Common myeloid progenitor, CD34-positive (primary cell): ENCODE data around the gene KCNK2.

ENCODE experiments used
- CTCF ChIA-PET: fragments of 350-600 bp; sonication (Branson Sonifier 250); formaldehyde crosslinking; loops from one replicate; lab custom pipeline; 2021; ENCODE audit warnings: antibody characterized with exemption; lab: Charles Lee
- POLR2A ChIA-PET: fragments of 350-600 bp; sonication (Branson Sonifier 250); formaldehyde crosslinking; loops from one replicate; lab custom pipeline; 2021; ENCODE audit warnings: antibody characterized with exemption; lab: Charles Lee
- DNase-seq, 3 donors: peaks; one replicate each; pipeline versions ENCODE4 v3.0.0 to v3.0.0-alpha.2; 2013
- H3K27ac ChIP-seq, 2 experiments: 1 replicate in 1 of 2; 2 replicates in 1 of 2; pipeline ENCODE4 v1.7.0; 2013; ENCODE audit warnings: inconsistent platforms in 2 of 2, low read length in 2 of 2, mild to moderate bottlenecking in 2 of 2, low read depth in 1 of 2, moderate library complexity in 1 of 2; ENCODE audit not compliant: severe bottlenecking in 2 of 2, insufficient read depth in 1 of 2, poor library complexity in 1 of 2
- H3K27me3 ChIP-seq, 5 experiments: replicated peaks in 2 of 5; 1 replicate in 3 of 5; 2 replicates in 2 of 5; pipeline versions ENCODE4 v1.6.1 to v1.7.0; 2013; ENCODE audit warnings: low read length in 4 of 5, mild to moderate bottlenecking in 2 of 5, moderate library complexity in 2 of 5, inconsistent platforms in 1 of 5; ENCODE audit not compliant: insufficient read depth in 5 of 5, control insufficient read depth in 4 of 5
- H3K36me3 ChIP-seq, 4 experiments: 1 replicate in 2 of 4; 2 replicates in 2 of 4; pipeline versions ENCODE4 v1.6.1 to v1.7.0; 2013; ENCODE audit warnings: low read length in 3 of 4, control low read depth in 1 of 4, mild to moderate bottlenecking in 1 of 4; ENCODE audit not compliant: control insufficient read depth in 4 of 4, insufficient read depth in 4 of 4
- H3K4me1 ChIP-seq, 4 experiments: 1 replicate in 3 of 4; 2 replicates in 1 of 4; pipeline versions ENCODE4 v1.6.1 to v1.7.1; 2013; ENCODE audit warnings: low read length in 3 of 4, mild to moderate bottlenecking in 3 of 4, control low read depth in 1 of 4, inconsistent platforms in 1 of 4, moderate library complexity in 1 of 4; ENCODE audit not compliant: control insufficient read depth in 4 of 4, insufficient read depth in 4 of 4; ENCODE audit errors: control extremely low read depth in 1 of 4
- H3K4me3 ChIP-seq, 7 experiments: 1 replicate in 4 of 7; 2 replicates in 3 of 7; pipeline versions ENCODE4 v1.5.1 to v1.7.0; 2013; ENCODE audit warnings: mild to moderate bottlenecking in 7 of 7, low read length in 6 of 7, moderate library complexity in 6 of 7, inconsistent platforms in 2 of 7, low read depth in 2 of 7, control low read depth in 1 of 7; ENCODE audit not compliant: insufficient read depth in 4 of 7, control insufficient read depth in 1 of 7; ENCODE audit errors: extremely low read depth in 1 of 7
- H3K9me3 ChIP-seq, 5 experiments: 1 replicate in 4 of 5; 2 replicates in 1 of 5; pipeline versions ENCODE4 v1.6.1 to v1.7.1; 2013; ENCODE audit warnings: low read length in 4 of 5, mild to moderate bottlenecking in 2 of 5, inconsistent platforms in 1 of 5, low read depth in 1 of 5, moderate library complexity in 1 of 5; ENCODE audit not compliant: control insufficient read depth in 4 of 5, insufficient read depth in 2 of 5; ENCODE audit errors: control extremely low read depth in 1 of 5
- WGBS: methylation state at CpG from one replicate; pipeline ENCODE4 v1.1.5; 2013; ENCODE audit not compliant: insufficient coverage; 5-methylcytosine and 5-hydroxymethylcytosine counted together

KCNK2 gene

DNA sequence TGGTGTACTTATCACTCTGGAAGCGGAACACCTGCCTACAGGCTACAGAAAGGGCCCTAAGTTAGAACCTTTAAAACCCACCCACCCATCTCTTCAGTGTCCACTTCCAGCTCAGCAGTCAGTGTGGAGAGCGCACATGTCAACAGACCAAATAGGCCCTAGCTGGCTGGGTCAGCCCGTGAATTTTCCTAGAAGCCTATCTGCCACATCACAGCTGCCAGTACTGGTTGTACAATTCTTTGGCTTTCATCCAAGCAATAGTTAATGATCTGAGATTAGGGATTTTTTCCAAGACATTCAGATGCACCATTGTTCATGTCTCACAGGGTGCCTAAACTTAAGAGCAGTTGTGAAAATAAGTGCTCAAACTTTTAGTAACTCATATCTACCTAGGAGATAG lies 197.1 kb downstream of the KCNK2 start:
- 100% methylated on average over 3 of the region's 3 CpGs for WGBS
- CTCF ChIA-PET, result no interaction called here
- Histone ChIP-seq H3K27me3 (no peaks in the 10 kb centered on the region), H3K27ac (no peak overlapping the region), H3K4me1 (no peaks in the 10 kb centered on the region), H3K4me3 (no peak overlapping the region), H3K9me3 (no peaks in the 10 kb centered on the region), H3K36me3 (no peaks in the 10 kb centered on the region)
- DNase-seq, result no peak
- POLR2A ChIA-PET, result no interaction called here

- no peaks in the 10 kb centered on the region for H3K9me3 ChIP-seq
- H3K4me1 ChIP-seq, result no peaks in the 10 kb centered on the region
- H3K27ac ChIP-seq, result no peak overlapping the region
- CTCF ChIA-PET, result no interaction called here
- H3K27me3 ChIP-seq, result no peaks in the 10 kb centered on the region
- DNase-seq, result no peak
- no peak overlapping the region for H3K4me3 ChIP-seq
- H3K36me3 ChIP-seq, result no peaks in the 10 kb centered on the region
- POLR2A ChIA-PET, result no interaction called here
- 76% methylated on average over 3 of the region's 3 CpGs for WGBS
Observed at GRCh38 chr1:215282557-215282956, 200.0 kb downstream of the KCNK2 start.

DNA sequence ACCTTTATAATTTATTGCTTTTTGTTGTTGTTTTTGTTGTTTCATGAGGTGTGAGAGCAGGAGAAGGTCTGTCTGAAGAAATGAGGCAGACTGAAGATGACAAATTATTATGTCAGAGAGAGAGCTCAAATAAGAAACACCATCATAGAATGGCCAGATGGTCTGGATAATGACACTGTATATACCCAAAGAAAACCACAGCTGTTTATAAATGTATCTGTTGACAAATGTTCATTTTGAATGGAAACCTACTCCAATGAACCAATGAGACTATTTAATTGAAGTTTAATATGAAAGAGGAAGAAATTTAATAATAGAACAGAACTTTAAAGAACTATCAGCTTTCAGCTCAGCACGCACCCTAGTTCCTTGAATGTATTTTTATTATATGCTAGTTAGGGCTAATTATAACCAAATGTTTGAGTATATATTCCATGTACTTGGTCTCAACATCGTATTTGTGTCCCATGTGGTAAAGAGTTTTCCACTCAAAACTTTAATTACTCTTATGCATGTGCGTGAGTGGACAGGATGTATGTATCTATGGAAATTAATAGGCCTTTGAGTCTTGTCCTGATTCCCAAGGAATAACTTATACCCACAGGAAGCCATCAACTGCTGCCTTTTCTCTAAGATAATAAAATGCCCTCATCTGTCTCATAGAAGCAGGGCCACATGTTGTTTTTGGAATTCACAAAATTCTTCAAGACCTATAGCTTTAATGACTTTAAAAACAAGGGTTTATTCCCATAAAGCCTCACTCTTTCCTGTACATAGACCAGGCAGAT lies 202.7 kb downstream of the KCNK2 start:
- no peaks in the 10 kb centered on the region for H3K36me3 ChIP-seq
- ChIA-PET CTCF (interaction anchor here (0.7 kb wide), 1 partner anchor 62 kb away, joined by 3 read pairs; no protein-coding TSS in a partner anchor), POLR2A (no interaction called here)
- no peaks in the 10 kb centered on the region for H3K4me1 ChIP-seq
- no peaks in the 10 kb centered on the region for H3K27me3 ChIP-seq
- DNase-seq, result no peak
- H3K9me3 ChIP-seq, result no peaks in the 10 kb centered on the region
- no peak overlapping the region for H3K27ac ChIP-seq
- H3K4me3 ChIP-seq, result no peak overlapping the region
- WGBS, result no CpG with 5 or more reads among the region's 3 CpGs
